Measurements from ENCODE around the gene TAS2R38. TPM values are rescaled to one million over a fixed set of nuclear protein-coding genes. Genes with fewer than 3 reads are reported as not detected.

The TAS2R38 gene
- total RNA-seq, 1 experiment from 2014 or later, result not detected

- peaks cover 19% of the 10 kb centered on the region for H3K9me3 Mint-ChIP-seq (ENCODE audit: unreplicated experiment)
- Histone ChIP-seq H3K4me1 (no peaks in the 10 kb centered on the region), H3K27me3 (replicated peaks; ENCODE audit: control insufficient read depth, insufficient read depth, low read length) (no peaks in the 10 kb centered on the region), H3K4me3 (ENCODE audit: low read depth, low read length) (no peak overlapping the region), H3K9me3 (peaks cover 15% of the 10 kb centered on the region), H3K36me3 (ENCODE audit: control insufficient read depth, insufficient read depth, low read length) (no peaks in the 10 kb centered on the region)
- H3K27ac Mint-ChIP-seq (ENCODE audit: unreplicated experiment), result no peak overlapping the region
- ChIA-PET POLR2A (no interaction called here), CTCF (interaction anchor here (0.6 kb wide), 1 partner anchor 575 kb away, joined by 3 read pairs; no protein-coding TSS in a partner anchor)
- TF ChIP-seq, protein P1, sequence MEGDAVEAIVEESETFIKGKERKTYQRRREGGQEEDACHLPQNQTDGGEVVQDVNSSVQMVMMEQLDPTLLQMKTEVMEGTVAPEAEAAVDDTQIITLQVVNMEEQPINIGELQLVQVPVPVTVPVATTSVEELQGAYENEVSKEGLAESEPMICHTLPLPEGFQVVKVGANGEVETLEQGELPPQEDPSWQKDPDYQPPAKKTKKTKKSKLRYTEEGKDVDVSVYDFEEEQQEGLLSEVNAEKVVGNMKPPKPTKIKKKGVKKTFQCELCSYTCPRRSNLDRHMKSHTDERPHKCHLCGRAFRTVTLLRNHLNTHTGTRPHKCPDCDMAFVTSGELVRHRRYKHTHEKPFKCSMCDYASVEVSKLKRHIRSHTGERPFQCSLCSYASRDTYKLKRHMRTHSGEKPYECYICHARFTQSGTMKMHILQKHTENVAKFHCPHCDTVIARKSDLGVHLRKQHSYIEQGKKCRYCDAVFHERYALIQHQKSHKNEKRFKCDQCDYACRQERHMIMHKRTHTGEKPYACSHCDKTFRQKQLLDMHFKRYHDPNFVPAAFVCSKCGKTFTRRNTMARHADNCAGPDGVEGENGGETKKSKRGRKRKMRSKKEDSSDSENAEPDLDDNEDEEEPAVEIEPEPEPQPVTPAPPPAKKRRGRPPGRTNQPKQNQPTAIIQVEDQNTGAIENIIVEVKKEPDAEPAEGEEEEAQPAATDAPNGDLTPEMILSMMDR (IDR thresholded peaks at IDR 0.05; ENCODE audit: insufficient read depth in 1 of 2, low read depth in 1 of 2, low read length in 1 of 2, severe bottlenecking in 1 of 2, unreplicated experiment in 1 of 2), result no peak
- intact Hi-C loops (cut with micrococcal nuclease; ENCODE audit: unreplicated experiment), result no loop called here
- H3K36me3 Mint-ChIP-seq (ENCODE audit: insufficient read depth, unreplicated experiment), result no peaks in the 10 kb centered on the region
- no TSS peak for BruUV-seq (replicated peaks)
- H3K4me3 Mint-ChIP-seq (ENCODE audit: unreplicated experiment), result no peak overlapping the region
- DNase-seq, result no peak
- H3K4me1 Mint-ChIP-seq (ENCODE audit: low read depth, unreplicated experiment), result no peaks in the 10 kb centered on the region
- H3K27me3 Mint-ChIP-seq (ENCODE audit: insufficient read depth, unreplicated experiment), result peaks cover 6% of the 10 kb centered on the region
Measured at GRCh38 chr7:141944811-141945210, 28.8 kb downstream of the TAS2R38 start.

DNA sequence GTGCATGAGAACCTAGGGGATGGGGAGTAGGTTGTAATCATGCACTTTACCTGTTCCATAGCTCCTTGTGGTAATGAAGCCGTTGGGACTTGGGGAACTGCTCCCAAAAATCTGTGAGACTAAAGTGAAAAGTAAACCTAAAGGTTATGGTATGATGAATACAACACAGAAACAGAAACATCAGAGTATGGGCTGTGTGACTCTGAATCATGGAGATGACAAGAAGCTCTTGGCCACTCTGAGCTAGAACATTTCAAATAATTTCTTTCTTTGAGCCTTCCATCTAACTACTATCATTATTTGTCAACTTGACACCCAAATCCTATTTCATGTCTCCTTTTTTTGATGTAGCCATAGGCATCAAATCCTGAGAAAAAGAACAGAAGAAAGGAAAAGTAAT, 29.7 kb downstream of the TAS2R38 start:
- Histone ChIP-seq H3K4me3 (ENCODE audit: low read depth, low read length) (no peak overlapping the region), H3K9me3 (peaks cover 15% of the 10 kb centered on the region), H3K4me1 (no peaks in the 10 kb centered on the region), H3K36me3 (ENCODE audit: control insufficient read depth, insufficient read depth, low read length) (no peaks in the 10 kb centered on the region), H3K27me3 (replicated peaks; ENCODE audit: control insufficient read depth, insufficient read depth, low read length) (no peaks in the 10 kb centered on the region)
- no peak overlapping the region for H3K4me3 Mint-ChIP-seq (ENCODE audit: unreplicated experiment)
- no peaks in the 10 kb centered on the region for H3K4me1 Mint-ChIP-seq (ENCODE audit: low read depth, unreplicated experiment)
- DNase-seq, result no peak
- ChIA-PET POLR2A (no interaction called here), CTCF (no interaction called here)
- H3K27me3 Mint-ChIP-seq (ENCODE audit: insufficient read depth, unreplicated experiment), result peaks cover 14% of the 10 kb centered on the region
- peaks cover 28% of the 10 kb centered on the region for H3K9me3 Mint-ChIP-seq (ENCODE audit: unreplicated experiment)
- H3K36me3 Mint-ChIP-seq (ENCODE audit: insufficient read depth, unreplicated experiment), result no peaks in the 10 kb centered on the region
- no TSS peak for BruUV-seq (replicated peaks)
- H3K27ac Mint-ChIP-seq (ENCODE audit: unreplicated experiment), result no peak overlapping the region
- TF ChIP-seq, protein P1 (IDR thresholded peaks at IDR 0.05; ENCODE audit: insufficient read depth in 1 of 2, low read depth in 1 of 2, low read length in 1 of 2, severe bottlenecking in 1 of 2, unreplicated experiment in 1 of 2), result no peak
- intact Hi-C loops (cut with micrococcal nuclease; ENCODE audit: unreplicated experiment), result no loop called here

GRCh38 chr7:141941075-141941474, 32.5 kb downstream of the TAS2R38 start:
- Histone ChIP-seq H3K27me3 (replicated peaks; ENCODE audit: control insufficient read depth, insufficient read depth, low read length) (no peaks in the 10 kb centered on the region), H3K9me3 (peaks cover 11% of the 10 kb centered on the region), H3K36me3 (ENCODE audit: control insufficient read depth, insufficient read depth, low read length) (no peaks in the 10 kb centered on the region), H3K4me3 (ENCODE audit: low read depth, low read length) (no peak overlapping the region), H3K4me1 (no peaks in the 10 kb centered on the region)
- Mint-ChIP-seq H3K36me3 (ENCODE audit: insufficient read depth, unreplicated experiment) (no peaks in the 10 kb centered on the region), H3K27me3 (ENCODE audit: insufficient read depth, unreplicated experiment) (peaks cover 18% of the 10 kb centered on the region), H3K9me3 (ENCODE audit: unreplicated experiment) (peaks cover 29% of the 10 kb centered on the region), H3K4me1 (ENCODE audit: low read depth, unreplicated experiment) (no peaks in the 10 kb centered on the region), H3K27ac (ENCODE audit: unreplicated experiment) (no peak overlapping the region), H3K4me3 (ENCODE audit: unreplicated experiment) (no peak overlapping the region)
- ChIA-PET CTCF (no interaction called here), POLR2A (no interaction called here)
- no TSS peak for BruUV-seq (replicated peaks)
- intact Hi-C loops (cut with micrococcal nuclease; ENCODE audit: unreplicated experiment), result no loop called here
- TF ChIP-seq, protein P1 (IDR thresholded peaks at IDR 0.05; ENCODE audit: insufficient read depth in 1 of 2, low read depth in 1 of 2, low read length in 1 of 2, severe bottlenecking in 1 of 2, unreplicated experiment in 1 of 2), result no peak
- DNase-seq, result no peak

Measured in Caco-2 (cell line).